WTC11 (cell line): ENCODE results near the gene CSHL1. TPM values are rescaled to one million over a fixed set of nuclear protein-coding genes. Genes with fewer than 3 reads are reported as not detected.

Experiments
- ATAC-seq: fragments of 200-7000 bp; cut with Tn5 transposase; 2 replicates; pipeline ENCODE4 v1.10.0; 2021; ENCODE audit warnings: mild to moderate bottlenecking, moderate library complexity
- CTCF ChIA-PET: fragments of 300-600 bp; sonication (Branson Sonifier 250); formaldehyde crosslinking; loops from one replicate; lab custom pipeline; 2021; ENCODE audit warnings: antibody characterized with exemption; lab: Charles Lee
- POLR2A ChIA-PET: fragments of 350-600 bp; sonication (Branson Sonifier 250); formaldehyde crosslinking; loops from one replicate; lab custom pipeline; 2021; ENCODE audit warnings: antibody characterized with exemption; lab: Charles Lee
- DNase-seq: peaks from one replicate; pipeline ENCODE4 v3.0.0; 2021; ENCODE audit warnings: low spot score
- H3K27ac Mint-ChIP-seq: 2 replicates; pipeline ENCODE4 v1.8.0; 2021; ENCODE audit warnings: mixed read lengths
- H3K27me3 Mint-ChIP-seq: 2 replicates; pipeline ENCODE4 v1.8.0; 2021; ENCODE audit warnings: low read depth, mild to moderate bottlenecking, moderate library complexity, mixed read lengths
- H3K36me3 Mint-ChIP-seq: 2 replicates; pipeline ENCODE4 v1.8.0; 2021; ENCODE audit warnings: mixed read lengths
- H3K4me1 Mint-ChIP-seq: 2 replicates; pipeline ENCODE4 v1.8.0; 2022; ENCODE audit warnings: mixed read lengths
- H3K4me3 Mint-ChIP-seq: 2 replicates; pipeline ENCODE4 v1.8.0; 2021; ENCODE audit warnings: mild to moderate bottlenecking, moderate library complexity, mixed read lengths
- H3K9me3 Mint-ChIP-seq: 2 replicates; pipeline ENCODE4 v1.8.0; 2021; ENCODE audit warnings: mixed read lengths
- ATF1 ChIP-seq: sonication (generic); formaldehyde crosslinking; IDR thresholded peaks from 2 replicates; pipeline ENCODE4 v1.8.1; 2023; ENCODE audit warnings: mild to moderate bottlenecking, moderate library complexity, missing genetic modification reagents
- ATF6 ChIP-seq: sonication (generic); formaldehyde crosslinking; IDR thresholded peaks from 2 replicates; pipeline ENCODE4 v1.8.1; 2023; ENCODE audit warnings: mild to moderate bottlenecking, missing genetic modification reagents
- NFATC4 ChIP-seq: fragments of 250-450 bp; sonication (Bioruptor Pico); IDR thresholded peaks from 2 replicates; pipeline ENCODE4 v1.9.0; 2021; ENCODE audit warnings: mild to moderate bottlenecking
- RELA ChIP-seq: sonication (generic); formaldehyde crosslinking; IDR thresholded peaks from 2 replicates; pipeline ENCODE4 v1.8.1; 2022; ENCODE audit warnings: missing genetic modification reagents, mild to moderate bottlenecking, borderline replicate concordance
- SMAD3 ChIP-seq: sonication (generic); formaldehyde crosslinking; IDR thresholded peaks from 2 replicates; pipeline ENCODE4 v1.8.0; 2022; ENCODE audit warnings: missing genetic modification reagents, mild to moderate bottlenecking, borderline replicate concordance
- SMAD4 ChIP-seq: sonication (generic); formaldehyde crosslinking; IDR thresholded peaks from 2 replicates; pipeline ENCODE4 v1.8.0; 2022; ENCODE audit warnings: mild to moderate bottlenecking, missing genetic modification reagents
- SP1 ChIP-seq: sonication (generic); formaldehyde crosslinking; conservative IDR thresholded peaks from 2 replicates; pipeline ENCODE4 v1.8.1; 2022; ENCODE audit warnings: missing genetic modification reagents
- STAT6 ChIP-seq: sonication (generic); formaldehyde crosslinking; conservative IDR thresholded peaks from 2 replicates; pipeline ENCODE4 v1.8.1; 2023; ENCODE audit warnings: mild to moderate bottlenecking, low read depth, missing genetic modification reagents, moderate library complexity
- TCF7 ChIP-seq: sonication (generic); formaldehyde crosslinking; IDR thresholded peaks from 2 replicates; pipeline ENCODE4 v1.8.0; 2022; ENCODE audit warnings: mild to moderate bottlenecking, low read depth, missing genetic modification reagents, moderate library complexity
- TP53 ChIP-seq: sonication (generic); formaldehyde crosslinking; IDR thresholded peaks from 2 replicates; pipeline ENCODE4 v1.8.1; 2023; ENCODE audit warnings: mild to moderate bottlenecking, missing genetic modification reagents
- ZNF396 ChIP-seq: fragments of 250-450 bp; sonication (Bioruptor Pico); IDR thresholded peaks from 2 replicates; pipeline ENCODE4 v1.8.0; 2021; ENCODE audit warnings: mild to moderate bottlenecking, moderate library complexity, borderline replicate concordance
- ZNF425 ChIP-seq: fragments of 250-450 bp; sonication (Bioruptor Pico); conservative IDR thresholded peaks from 2 replicates; pipeline ENCODE4 v1.9.0; 2021; ENCODE audit warnings: mild to moderate bottlenecking
- total RNA-seq: library from RNA; stranded (reverse); gene quantifications from 3 replicates; pipeline ENCODE4 v1.2.3, GENCODE V29; 2021
- TF ChIP-seq, protein P1 (sequence below): sonication (generic); formaldehyde crosslinking; IDR thresholded peaks from 2 replicates; pipeline ENCODE4 v1.8.0; 2022; ENCODE audit warnings: mild to moderate bottlenecking, missing genetic modification reagents
- TF ChIP-seq, protein P2 (sequence below): sonication (generic); formaldehyde crosslinking; IDR thresholded peaks from 2 replicates; pipeline ENCODE4 v1.8.0; 2022; ENCODE audit warnings: mild to moderate bottlenecking, missing genetic modification reagents
- TF ChIP-seq, protein P3 (sequence below): fragments of 250-450 bp; sonication (Bioruptor Pico); IDR thresholded peaks from 2 replicates; pipeline ENCODE4 v1.9.0; 2021; ENCODE audit warnings: mild to moderate bottlenecking
- TF ChIP-seq, protein P4 (sequence below): fragments of 250-450 bp; sonication (Bioruptor Pico); IDR thresholded peaks from 2 replicates; pipeline ENCODE4 v2.1.2; 2022; ENCODE audit warnings: mild to moderate bottlenecking, moderate library complexity

The CSHL1 gene
- total RNA-seq, 1 experiment from 2014 or later = not detected

- 0 out of 2 replicates have a peak overlapping the region, but pooled peaks have one; percentile 76 for H3K4me3 Mint-ChIP-seq
- CTCF ChIA-PET = interaction anchor here (1.4 to 11.8 kb wide), 3 partner anchors 14 to 41 kb away, joined by 4 to 147 read pairs (median 7); partner anchors contain the start of gene GH1
- no peaks in the 10 kb centered on the region for H3K27me3 Mint-ChIP-seq
Observed at GRCh38 chr17:63960006-63960405, 48.9 kb upstream of the CSHL1 start.

More at GRCh38 chr17:63960006-63960405, 48.9 kb upstream of the CSHL1 start:
- POLR2A ChIA-PET = interaction anchor here (1.4 kb wide), 1 partner anchor 9 kb away, joined by 3 read pairs; no protein-coding TSS in a partner anchor
- DNase-seq (no peak), ATAC-seq (no peak)
- Mint-ChIP-seq H3K36me3 (no peaks in the 10 kb centered on the region; the same call in 1 of the 2 replicates), H3K4me1 (peaks cover 20% of the 10 kb centered on the region), H3K9me3 (no peaks in the 10 kb centered on the region), H3K27ac (no peak overlapping the region)
- no peak for TF ChIP-seq ATF6 (CRISPR knock-in tag)
- TF ChIP-seq TP53 (CRISPR knock-in tag) = no peak
- TF ChIP-seq, protein P1, sequence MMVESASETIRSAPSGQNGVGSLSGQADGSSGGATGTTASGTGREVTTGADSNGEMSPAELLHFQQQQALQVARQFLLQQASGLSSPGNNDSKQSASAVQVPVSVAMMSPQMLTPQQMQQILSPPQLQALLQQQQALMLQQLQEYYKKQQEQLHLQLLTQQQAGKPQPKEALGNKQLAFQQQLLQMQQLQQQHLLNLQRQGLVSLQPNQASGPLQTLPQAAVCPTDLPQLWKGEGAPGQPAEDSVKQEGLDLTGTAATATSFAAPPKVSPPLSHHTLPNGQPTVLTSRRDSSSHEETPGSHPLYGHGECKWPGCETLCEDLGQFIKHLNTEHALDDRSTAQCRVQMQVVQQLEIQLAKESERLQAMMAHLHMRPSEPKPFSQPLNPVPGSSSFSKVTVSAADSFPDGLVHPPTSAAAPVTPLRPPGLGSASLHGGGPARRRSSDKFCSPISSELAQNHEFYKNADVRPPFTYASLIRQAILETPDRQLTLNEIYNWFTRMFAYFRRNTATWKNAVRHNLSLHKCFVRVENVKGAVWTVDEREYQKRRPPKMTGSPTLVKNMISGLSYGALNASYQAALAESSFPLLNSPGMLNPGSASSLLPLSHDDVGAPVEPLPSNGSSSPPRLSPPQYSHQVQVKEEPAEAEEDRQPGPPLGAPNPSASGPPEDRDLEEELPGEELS (CRISPR knock-in tag) = no peak
- TF ChIP-seq RELA (CRISPR knock-in tag) = no peak
- TF ChIP-seq STAT6 (CRISPR knock-in tag) = no peak
- no peak for TF ChIP-seq TCF7
- no peak for TF ChIP-seq SMAD4 (CRISPR knock-in tag)
- TF ChIP-seq, protein P2, sequence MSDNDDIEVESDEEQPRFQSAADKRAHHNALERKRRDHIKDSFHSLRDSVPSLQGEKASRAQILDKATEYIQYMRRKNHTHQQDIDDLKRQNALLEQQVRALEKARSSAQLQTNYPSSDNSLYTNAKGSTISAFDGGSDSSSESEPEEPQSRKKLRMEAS (CRISPR knock-in tag) = no peak
- TF ChIP-seq SP1 (CRISPR knock-in tag) = no peak
- TF ChIP-seq ATF1 (CRISPR knock-in tag) = no peak
- no peak for TF ChIP-seq SMAD3 (CRISPR knock-in tag)
- TF ChIP-seq, protein P3, sequence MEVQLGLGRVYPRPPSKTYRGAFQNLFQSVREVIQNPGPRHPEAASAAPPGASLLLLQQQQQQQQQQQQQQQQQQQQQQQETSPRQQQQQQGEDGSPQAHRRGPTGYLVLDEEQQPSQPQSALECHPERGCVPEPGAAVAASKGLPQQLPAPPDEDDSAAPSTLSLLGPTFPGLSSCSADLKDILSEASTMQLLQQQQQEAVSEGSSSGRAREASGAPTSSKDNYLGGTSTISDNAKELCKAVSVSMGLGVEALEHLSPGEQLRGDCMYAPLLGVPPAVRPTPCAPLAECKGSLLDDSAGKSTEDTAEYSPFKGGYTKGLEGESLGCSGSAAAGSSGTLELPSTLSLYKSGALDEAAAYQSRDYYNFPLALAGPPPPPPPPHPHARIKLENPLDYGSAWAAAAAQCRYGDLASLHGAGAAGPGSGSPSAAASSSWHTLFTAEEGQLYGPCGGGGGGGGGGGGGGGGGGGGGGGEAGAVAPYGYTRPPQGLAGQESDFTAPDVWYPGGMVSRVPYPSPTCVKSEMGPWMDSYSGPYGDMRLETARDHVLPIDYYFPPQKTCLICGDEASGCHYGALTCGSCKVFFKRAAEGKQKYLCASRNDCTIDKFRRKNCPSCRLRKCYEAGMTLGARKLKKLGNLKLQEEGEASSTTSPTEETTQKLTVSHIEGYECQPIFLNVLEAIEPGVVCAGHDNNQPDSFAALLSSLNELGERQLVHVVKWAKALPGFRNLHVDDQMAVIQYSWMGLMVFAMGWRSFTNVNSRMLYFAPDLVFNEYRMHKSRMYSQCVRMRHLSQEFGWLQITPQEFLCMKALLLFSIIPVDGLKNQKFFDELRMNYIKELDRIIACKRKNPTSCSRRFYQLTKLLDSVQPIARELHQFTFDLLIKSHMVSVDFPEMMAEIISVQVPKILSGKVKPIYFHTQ = no peak
- no peak for TF ChIP-seq ZNF425 (CRISPR knock-in tag)
- TF ChIP-seq, protein P4, sequence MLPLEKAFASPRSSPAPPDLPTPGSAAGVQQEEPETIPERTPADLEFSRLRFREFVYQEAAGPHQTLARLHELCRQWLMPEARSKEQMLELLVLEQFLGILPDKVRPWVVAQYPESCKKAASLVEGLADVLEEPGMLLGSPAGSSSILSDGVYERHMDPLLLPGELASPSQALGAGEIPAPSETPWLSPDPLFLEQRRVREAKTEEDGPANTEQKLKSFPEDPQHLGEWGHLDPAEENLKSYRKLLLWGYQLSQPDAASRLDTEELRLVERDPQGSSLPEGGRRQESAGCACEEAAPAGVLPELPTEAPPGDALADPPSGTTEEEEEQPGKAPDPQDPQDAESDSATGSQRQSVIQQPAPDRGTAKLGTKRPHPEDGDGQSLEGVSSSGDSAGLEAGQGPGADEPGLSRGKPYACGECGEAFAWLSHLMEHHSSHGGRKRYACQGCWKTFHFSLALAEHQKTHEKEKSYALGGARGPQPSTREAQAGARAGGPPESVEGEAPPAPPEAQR (CRISPR knock-in tag) = no peak
- no peak for TF ChIP-seq NFATC4 (CRISPR knock-in tag)
- no peak for TF ChIP-seq ZNF396 (CRISPR knock-in tag)
